ENCODE measurements around the gene BRMS1L.

- TF ChIP-seq EP300 (IDR thresholded peaks at IDR 0.05) (no peak), CTCF (IDR thresholded peaks at IDR 0.05) (no peak), MAZ (IDR thresholded peaks at IDR 0.05; ENCODE audit: borderline replicate concordance, low read depth, low read length) (no peak), HDAC2 (IDR thresholded peaks at IDR 0.05) (no peak), POLR2A (IDR thresholded peaks at IDR 0.05; ENCODE audit: low read length) (no peak), ESRRA (IDR thresholded peaks at IDR 0.05; ENCODE audit: borderline replicate concordance, low read length) (no peak), ZFP36 (IDR thresholded peaks at IDR 0.05; ENCODE audit: borderline replicate concordance, partially characterized antibody) (no peak), ELK1 (IDR thresholded peaks at IDR 0.05; ENCODE audit: low read depth, low read length) (no peak), RFX5 (IDR thresholded peaks at IDR 0.05) (no peak), HOXB5 (CRISPR knock-in tag; IDR thresholded peaks at IDR 0.05) (no peak), NFE2L2 (conservative IDR thresholded peaks at IDR 0.05; ENCODE audit: low read length) (no peak), RAD21 (conservative IDR thresholded peaks at IDR 0.05 in 1 of 2, IDR thresholded peaks at IDR 0.05 in 1 of 2) (no peak), REST (IDR thresholded peaks at IDR 0.05) (no peak)
Measured at GRCh38 chr14:35783699-35784098, 42.4 kb upstream of the BRMS1L start.

All from A549 (cell line).